Adipose tissue (tissue), 3 donors: Measurements from ENCODE around the gene FAM151A. TPM values are rescaled to one million over a fixed set of nuclear protein-coding genes. Genes with fewer than 3 reads are reported as not detected.
"Not testable (repeated sequence)": the region's sequence is repeated elsewhere in the genome, so short reads cannot be mapped to it uniquely, and the experiment has no call there.

Source experiments
- H3K27ac ChIP-seq: one replicate; pipeline ENCODE4 v1.5.1; 2013; ENCODE audit warnings: low read depth, low read length
- WGBS, 3 donors: extraction: QIAGEN DNeasy Blood & Tissue Kit; methylation state at CpG; one replicate each; pipeline ENCODE4 v1.1.7; 2013; 5-methylcytosine and 5-hydroxymethylcytosine counted together
- polyA plus RNA-seq, 3 donors: library from polyadenylated mRNA; stranded (reverse); fragments of 200-250 nt; gene quantifications; one replicate each; pipeline ENCODE4 v1.2.3, GENCODE V29; 2013
- donor health status: healthy with polysubstance abuse.
- donor health status: Bipolar disorder and iron deficiency.
- donor health status: healthy.

The FAM151A gene
- polyA plus RNA-seq, 3 donors, result 0.22 to 0.85 (median 0.46) TPM

DNA sequence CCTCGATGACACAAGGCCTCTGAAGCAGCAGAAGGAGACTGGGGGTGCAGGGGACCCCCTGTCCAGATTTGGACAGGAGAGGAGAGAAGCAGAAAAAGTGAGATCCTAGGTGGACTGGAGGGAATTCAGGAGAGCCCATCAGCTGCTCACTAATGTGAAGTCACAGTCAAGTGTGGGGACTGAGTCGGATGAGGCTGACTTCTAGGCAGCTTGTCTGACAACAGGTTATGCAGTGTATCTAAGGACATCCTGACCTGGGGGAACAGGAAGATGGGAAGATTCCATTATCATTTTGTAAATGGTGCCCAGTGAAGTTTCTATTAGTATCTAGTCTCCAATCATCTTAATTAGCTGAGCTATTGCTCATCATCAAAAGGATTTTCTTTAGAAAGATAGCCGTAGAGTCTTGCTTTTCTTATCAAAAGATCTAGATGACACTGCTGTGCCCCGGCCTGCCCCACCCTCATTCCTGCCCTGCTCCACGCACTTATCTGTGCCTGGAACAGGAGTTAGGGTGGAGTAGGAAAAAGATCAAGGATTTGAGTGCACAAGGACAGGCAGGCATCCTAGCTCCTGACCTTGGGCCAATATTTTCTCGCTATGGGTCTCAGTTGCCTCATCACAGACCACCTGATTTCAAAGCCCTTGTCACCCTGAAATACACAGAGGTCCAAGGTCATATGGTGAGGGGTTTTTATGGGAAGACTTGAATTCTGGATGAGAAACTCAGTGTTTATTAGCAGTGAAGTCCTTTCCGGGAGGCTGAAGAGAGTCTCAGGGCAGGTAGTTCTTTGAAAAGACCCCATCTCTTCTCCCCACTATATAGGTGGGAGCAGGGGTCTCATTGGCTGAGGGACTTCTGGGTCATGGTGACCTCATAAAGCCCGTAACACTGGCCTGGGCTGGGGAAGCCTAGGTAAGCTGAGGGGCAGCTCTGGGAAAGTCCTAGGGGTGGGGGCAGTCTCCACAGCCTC, 17.8 kb upstream of the FAM151A start, which contains the start of gene MROH7:
MROH7 (plus strand) TSS at position 924 of the 974 bp plus-strand sequence. CDS start 11,141 bp downstream, outside the sequence.
- no peak within 1 kb of the TSS for H3K27ac ChIP-seq
- WGBS, 3 donors, result 73 to 78% (median 77%) methylated on average over 8 of the region's 8 CpGs

DNA sequence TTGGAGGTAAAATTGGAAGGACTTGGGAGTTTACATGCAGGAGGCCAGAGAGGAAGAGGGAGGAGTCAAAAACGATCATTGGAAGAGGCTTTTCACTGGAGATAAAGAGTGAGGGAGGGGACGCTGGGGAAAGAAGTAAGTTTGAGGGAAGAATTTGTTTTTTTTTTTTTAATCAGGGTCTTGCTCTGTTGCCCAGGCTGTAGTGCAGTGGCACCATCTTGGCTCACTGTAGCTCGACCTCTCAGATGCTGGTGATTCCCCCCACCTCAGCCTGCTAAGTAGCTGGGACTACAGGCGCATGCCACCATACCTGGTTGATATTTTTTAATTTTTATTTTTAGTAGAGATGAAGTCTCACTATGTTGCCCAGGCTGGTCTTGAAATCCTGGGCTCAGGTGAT, 17.0 kb upstream of the FAM151A start:
- 62 to 70% (median 67%) methylated on average over 4 of the region's 4 CpGs for WGBS, 3 donors
- no peak overlapping the region for H3K27ac ChIP-seq

DNA sequence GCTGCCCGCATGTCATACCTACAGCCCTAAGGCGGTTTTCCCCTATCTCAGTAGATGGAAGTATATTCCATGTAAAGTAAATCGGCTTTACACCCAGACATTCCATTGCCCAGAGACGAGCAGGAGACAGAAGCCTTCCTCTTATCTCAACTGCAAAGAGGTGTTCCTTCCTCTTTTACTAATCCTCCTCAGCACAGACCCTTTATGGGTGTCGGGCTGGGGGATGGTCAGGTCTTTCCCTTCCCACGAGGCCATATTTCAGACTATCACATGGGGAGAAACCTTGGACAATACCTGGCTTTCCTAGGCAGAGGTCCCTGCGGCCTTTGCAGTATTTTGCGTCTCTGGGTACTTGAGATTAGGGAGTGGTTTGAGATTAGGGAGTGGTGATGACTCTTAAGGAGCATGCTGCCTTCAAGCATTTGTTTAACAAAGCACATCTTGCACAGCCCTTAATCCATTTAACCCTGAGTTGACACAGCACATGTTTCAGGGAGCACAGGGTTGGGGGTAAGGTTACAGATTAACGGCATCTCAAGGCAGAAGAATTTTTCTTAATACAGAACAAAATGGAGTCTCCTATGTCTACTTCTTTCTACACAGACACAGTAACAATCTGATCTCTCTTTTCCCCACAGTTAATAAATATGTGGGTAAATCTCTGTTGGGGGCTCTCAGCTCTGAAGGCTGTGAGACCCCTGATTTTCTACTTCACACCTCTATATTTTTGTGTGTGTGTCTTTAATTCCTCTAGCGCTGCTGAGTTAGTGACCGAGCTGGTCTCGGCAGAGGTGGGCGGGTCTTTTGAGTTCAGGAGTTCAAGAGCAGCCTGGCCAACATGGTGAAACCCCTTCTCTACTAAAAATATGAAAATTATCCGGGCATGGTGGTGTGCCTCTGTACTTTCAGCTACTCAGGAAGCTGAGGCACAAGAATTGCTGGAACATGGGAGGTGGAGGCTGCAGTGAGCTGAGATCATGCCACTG, 13.4 kb upstream of the FAM151A start:
- WGBS, 3 donors, result 58 to 75% (median 70%) methylated on average over 13 to 14 of the region's 14 CpGs
- not testable (repeated sequence) for H3K27ac ChIP-seq

DNA sequence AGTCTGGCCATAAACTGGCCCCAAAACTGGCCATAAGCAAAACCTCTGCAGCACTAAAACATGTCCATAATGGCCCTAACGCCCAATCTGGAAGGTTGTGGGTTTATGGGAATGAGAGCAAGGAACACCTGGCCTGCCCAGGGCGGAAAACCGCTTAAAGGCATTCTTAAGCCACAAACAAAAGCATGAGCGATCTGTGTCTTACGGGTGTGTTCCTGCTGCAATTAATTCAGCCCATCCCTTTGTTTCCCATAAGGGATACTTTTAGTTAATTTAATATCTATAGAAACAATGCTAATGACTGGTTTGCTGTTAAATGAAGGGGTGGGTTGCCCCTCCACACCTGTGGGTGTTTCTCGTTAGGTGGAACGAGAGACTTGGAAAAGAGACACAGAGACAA, 12.5 kb upstream of the FAM151A start:
- WGBS, 3 donors, result 85 to 96% (median 93%) methylated on average over 7 of the region's 7 CpGs
- not testable (repeated sequence) for H3K27ac ChIP-seq

DNA sequence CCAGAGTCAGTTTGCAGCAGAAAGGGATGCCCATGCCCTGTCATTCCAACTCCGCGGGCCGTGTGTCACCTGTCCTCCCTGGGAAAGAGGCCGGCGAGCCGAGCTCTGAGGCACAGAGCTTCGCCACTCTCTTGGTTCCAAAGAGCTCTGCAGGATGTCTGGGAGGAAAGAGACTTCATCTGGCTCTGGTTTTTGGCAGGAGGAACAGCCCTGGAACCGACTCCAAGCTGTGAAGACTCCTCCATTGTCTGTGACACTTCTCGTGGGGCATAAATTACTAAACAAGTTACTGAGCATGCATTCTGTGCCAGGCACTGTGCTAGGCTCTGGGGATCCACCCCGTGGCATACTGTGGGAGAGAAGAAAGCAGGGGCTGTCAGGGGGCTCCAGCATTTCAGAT, 3.9 kb upstream of the FAM151A start:
- no peak overlapping the region for H3K27ac ChIP-seq
- WGBS, 3 donors, result 63 to 73% methylated on average over 8 to 10 of the region's 10 CpGs; no CpG with 5 or more reads in 1 of the 3 donors

DNA sequence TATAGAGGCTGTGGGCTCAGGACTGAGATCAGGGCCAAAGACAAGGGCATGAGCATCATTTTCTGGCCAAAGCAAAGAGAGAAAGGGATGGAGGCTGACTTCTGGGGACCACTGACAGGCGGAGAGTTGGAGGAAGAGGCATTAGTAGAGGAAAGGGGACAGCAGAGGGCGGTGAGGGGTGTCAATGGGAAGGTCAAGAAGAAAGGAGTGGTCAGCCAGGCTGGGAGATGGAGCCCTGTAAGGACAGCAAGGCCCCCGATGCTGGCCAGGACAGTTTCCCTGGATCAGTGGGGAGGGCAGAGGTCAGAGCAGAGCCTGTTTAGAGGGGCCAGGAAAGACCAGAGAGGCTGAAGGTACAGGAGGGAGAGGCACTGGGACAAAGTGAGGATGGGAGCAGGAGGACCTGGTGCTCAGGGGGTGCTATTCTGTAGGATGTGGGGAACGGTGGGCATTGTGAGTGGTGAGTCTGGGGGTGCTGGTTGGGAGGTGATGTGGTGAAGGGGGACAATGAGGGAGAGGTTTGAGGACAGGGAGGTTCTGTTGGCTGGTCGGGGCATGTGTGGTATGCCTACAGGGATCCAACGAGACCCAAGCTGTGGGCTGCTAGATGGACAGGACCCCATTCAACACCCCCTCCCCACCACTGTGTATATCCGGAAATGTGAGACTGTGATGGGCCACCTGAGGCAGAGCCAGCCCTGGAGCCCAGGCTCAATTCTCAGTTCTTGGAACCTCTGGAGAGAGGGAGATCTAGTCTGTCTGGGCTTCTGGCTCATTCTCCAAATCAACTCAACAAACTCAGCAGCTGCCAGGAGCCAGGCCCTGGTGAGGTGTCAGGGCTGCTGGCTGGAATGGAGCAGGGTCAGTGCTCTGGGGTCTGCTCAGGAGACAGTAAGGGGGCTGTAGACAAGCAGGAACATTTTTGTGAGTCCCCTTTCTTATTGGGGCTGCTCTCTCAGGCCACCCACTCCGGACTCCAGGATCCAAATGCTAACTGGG, 1.4 kb upstream of the FAM151A start:
- no peak overlapping the region for H3K27ac ChIP-seq
- 65 to 87% (median 68%) methylated on average over 8 of the region's 8 CpGs for WGBS, 3 donors

DNA sequence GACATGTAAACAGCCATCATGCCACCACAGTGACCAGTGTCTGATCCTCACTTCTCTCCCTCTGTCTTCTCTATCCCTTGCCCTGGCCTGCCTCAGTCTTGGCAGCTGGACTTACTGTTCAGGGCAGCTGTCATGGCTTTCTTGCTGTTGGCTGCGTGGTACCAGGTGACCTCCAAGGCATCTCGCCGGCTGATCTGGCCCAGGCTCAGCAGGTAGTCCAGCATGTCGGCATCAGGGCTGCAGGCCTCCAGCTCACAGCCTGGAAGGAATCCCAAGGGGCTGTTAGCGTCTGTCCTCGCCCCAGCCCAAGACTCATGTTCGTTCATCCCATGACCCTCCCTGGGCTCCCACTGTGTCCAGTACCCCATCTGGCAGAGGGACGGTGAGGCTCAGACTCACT, 3.6 kb downstream of the FAM151A start:
- no peak overlapping the region for H3K27ac ChIP-seq
- WGBS, 3 donors, result 73 to 81% (median 78%) methylated on average over 8 of the region's 8 CpGs

DNA sequence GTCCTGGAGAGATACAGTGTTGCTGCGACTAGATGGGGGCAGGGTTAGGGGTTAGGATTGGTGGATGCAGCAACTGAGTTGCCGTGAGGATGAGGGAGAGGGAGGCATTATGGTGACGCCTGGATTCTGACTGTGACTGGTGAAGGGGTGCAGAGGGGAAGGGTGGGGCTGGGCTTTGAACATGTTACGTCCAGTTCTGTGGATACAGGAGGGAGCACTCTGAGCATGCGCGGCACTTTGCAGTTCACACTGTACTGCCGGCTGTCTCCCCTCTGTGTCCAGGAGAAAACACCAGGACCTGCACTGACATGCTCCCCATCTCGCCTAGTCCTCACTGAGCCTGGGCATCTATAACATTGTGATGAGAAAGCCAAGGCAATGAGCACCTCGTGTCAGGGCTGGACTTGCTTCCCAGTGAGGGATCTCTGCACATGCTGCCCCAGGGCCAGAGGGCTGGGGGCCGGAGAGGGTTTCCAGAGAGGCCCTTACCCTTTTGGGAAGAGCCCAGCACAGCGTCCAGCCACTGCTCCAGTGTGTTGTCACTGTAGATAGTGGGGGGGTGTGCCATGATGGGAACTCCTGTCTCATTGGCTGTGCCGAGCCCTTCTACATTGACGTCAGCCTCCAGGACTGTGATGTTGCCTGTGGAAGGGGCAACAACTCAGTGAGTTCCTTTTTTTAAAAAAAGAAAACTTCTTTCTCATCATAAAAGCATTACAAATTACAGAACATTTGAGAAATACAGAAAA, 7.6 kb downstream of the FAM151A start:
- WGBS, 3 donors, result 59 to 69% (median 63%) methylated on average over 13 of the region's 13 CpGs
- H3K27ac ChIP-seq, result no peak overlapping the region

DNA sequence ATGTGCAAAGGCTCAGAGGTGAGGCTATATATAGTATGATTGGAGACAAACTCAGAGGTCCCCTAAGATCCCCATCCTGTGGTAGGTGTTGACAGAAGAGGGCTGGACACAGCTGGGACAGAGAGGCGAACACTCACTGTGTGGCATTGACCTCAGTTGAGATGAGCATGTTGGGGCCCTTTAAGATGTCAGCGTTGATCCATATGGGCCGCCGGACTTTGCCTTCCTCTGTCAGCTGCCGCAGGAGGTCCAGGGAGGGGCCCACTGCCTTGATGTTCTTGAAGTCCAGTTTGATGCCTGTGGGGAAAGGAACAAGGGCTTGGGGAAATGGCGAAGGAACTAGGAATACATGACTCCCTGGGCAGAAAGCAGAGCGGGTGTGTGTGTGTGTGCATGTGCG, 8.8 kb downstream of the FAM151A start:
- WGBS, 3 donors, result 68 to 84% (median 75%) methylated on average over 8 of the region's 8 CpGs
- no peak overlapping the region for H3K27ac ChIP-seq

DNA sequence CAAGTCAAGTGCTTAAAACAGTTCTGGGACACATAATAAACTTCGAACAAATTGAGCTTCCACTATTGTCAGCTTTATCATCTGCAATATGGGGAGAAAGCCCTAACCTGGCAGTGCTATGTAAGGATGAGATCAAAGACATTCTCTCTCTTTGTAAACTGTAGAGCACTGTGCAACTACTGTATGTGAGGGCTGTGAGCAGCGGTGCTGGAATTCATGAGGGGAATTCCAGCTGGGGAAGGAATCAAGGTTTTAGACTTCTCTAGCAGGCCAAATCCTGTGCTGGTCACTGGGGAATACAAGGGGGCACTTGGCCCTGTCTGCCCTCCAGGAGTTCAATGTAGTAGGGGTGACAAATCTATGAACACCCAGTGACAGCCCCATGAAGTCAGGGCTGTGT, 9.3 kb downstream of the FAM151A start:
- H3K27ac ChIP-seq, result no peak overlapping the region
- 81 to 91% (median 89%) methylated on average over 2 of the region's 2 CpGs for WGBS, 3 donors

DNA sequence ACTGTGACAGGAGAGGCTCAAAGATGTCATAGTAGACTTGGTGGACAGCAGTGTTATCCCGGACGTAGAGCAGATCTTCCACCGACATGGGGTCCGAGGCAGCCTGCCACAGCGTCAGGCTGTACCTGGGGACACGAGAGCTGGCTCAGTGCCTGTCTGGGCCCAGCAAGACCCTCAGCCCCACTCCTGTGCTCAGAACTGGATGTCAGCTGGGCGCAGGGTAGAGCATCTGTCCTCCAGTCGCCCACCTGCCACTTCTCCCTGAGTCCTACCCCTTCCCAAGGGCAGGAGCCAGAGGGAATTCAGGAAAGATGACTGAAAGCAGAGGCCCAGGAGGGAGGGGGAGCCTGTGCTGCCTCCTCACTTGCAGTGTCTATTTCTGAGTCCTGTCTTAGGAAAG, 11.7 kb downstream of the FAM151A start:
- H3K27ac ChIP-seq, result no peak overlapping the region

DNA sequence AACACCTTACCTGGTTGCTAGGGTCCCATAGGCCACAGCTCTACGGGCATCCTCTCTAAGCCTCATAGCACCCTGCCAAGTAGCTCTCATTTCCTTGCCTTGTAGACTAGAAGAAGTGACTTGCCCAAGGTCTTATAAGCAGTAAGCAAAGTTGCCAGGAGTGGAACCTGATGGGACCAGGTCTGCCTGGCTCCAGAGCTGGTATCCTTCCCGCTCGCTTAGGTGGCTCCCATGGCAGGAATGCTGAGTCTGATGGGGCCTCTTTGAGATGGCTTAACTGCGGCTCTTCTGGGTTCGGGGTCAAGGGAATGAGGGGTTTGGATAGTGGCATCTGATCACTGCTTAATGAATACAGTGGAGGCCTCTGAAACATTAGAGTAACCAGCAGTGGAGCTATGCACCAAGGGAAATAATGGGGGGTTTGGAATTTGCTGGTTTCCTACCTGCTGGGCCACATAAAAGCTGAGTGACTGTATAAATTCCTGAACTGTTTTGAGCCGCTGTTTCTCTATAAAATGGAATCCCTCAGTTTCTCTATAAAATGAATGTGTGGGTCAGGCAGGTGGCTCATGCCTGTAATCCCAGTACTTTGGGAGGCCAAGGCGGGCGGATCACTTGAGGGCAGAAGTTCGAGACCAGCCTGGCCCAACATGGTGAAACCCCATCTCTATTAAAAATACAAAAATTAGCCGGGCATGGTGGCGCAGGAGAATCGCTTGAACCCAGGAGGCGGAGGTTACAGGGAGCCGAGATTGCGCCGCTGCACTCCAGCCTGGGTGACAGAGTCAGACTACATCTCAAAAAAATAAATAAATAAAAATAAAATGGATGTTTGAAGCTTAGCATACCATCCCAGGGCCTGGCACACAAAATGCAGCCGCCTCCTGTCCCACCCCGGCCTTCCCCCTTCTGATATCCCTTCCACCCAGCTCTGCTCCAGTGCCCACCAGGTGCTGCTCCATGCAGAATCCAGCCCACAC, 12.4 kb downstream of the FAM151A start:
- WGBS, 3 donors, result 96 to 98% (median 97%) methylated on average over 18 of the region's 18 CpGs

More for the DNA sequence above, 11.7 kb downstream of the FAM151A start:
- WGBS, 3 donors, result 86 to 88% (median 87%) methylated on average over 8 of the region's 8 CpGs

DNA sequence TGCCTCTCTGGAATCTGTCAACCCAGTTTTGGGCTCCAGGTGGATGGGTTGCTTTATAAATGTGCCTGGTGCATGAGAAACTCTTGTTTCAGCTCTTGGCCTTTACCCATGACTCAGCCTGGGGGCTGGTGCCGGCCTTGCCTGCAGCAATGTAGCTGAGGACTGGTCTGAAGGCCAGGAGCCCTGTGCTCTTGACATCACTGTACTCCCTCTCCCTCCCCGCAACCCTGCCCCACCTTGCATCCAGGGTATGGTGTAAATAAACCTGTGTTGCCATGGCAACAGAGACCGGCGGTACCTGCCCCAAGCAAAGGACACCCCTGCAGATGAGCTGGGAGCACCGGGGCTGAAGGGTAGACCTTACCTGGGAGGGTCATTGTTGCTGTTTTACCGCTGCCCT, 13.3 kb downstream of the FAM151A start:
- H3K27ac ChIP-seq, result no peak overlapping the region
- 75 to 82% (median 82%) methylated on average over 6 of the region's 6 CpGs for WGBS, 3 donors

More for the DNA sequence above, 12.4 kb downstream of the FAM151A start:
- no peak overlapping the region for H3K27ac ChIP-seq

DNA sequence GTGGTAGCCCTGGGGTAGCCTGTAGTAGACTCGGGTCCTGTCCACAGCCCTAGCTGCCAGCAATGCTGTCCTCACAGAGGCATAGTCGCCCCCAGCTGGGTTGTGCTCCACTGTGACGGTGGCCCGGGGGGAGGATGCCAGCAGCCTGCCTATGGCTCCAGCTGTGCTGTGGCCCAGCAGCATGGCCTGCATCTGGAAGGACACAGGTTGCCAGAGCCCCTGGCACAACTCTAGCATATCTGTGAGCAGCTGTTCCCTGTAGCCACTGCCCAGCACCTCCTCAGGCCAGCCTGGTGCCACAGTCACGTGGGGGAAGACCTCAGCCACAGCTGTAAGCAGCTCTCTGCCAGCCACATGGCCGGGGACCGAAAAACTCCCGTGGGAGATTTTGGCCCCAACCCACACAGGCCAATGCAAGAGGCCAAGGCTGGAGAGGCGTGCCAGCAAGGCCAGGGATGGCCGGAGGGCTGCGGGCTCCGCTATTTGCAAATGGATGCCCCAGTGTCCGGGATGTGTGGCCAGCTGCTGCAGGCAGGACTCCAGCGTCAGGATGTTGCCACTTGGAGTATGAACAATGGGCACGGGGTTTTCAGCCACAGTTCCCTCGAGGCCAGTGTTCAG, 13.9 kb downstream of the FAM151A start:
- H3K27ac ChIP-seq, result no peak overlapping the region
- WGBS, 3 donors, result 71 to 77% (median 73%) methylated on average over 16 of the region's 16 CpGs

DNA sequence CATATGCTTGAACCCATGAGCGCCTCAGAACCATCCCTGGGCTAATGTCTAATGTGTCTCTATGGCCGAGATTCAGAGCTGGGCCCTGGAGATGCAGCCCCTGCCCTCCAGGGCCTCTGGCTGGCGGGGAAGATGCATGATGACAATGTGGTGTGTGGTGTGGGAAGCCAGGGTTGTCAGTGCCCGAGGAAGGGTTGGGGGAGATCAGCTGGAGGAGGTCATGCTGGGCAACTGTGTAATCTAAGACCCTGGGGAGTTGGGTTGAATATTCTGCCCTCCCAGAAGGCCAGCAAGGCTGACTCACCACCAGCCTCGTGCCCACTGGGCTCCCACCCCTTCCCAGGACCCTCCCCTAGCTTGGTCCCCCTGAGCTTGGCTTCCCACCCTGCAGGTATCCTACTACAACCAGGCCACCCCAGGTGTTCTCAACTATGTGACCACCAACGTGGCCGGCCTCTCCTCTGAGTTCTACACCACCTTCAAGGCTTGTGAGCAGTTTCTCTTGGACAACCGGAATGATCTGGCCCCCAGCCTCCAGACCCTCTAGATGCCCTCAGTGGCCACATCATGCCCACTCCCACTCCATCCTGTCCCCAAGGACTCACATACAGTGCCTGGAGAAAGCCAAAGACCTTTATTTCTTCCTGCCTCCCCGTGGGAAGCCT, 14.6 kb downstream of the FAM151A start:
- no peak overlapping the region for H3K27ac ChIP-seq
- 86 to 92% (median 87%) methylated on average over 9 of the region's 9 CpGs for WGBS, 3 donors
